22Rv1 (cell line): ENCODE measurements around the gene DMD.

ENCODE experiments used
- CTCF ChIP-seq: fragments of 450-650 bp; IDR thresholded peaks from 2 replicates; pipeline ENCODE4 v1.5.1; 2017; ENCODE audit warnings: mild to moderate bottlenecking
- ZFX ChIP-seq: fragments of 450-650 bp; IDR thresholded peaks from 2 replicates; pipeline ENCODE4 v1.6.1; 2017; ENCODE audit warnings: antibody characterized with exemption, borderline replicate concordance

DNA sequence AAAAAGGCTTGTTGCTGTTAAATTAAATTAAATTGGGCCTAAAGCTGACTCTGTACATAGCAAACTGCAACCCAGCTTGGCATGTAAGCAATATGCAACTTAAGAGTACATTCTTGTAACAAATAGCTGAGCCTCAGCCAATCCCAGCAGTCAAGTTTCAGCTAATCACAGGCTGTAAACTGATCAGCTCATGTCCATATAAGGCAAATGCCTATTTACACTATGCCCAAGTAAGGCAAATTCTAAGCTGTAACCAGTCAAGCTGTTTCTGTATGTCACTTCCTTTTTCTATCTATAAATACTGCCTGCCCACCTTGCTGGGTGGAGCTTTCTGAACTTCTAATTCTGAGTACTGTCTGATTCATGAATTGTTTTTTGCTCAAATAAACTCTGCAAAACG is 1710.4 kb downstream of the DMD start:
- TF ChIP-seq CTCF, result no peak
- TF ChIP-seq ZFX, result no peak
